PFSK-1 (cell line): ENCODE measurements around the gene LRRC7.

Experiments
- FOXP2 ChIP-seq: optimal IDR thresholded peaks from 2 replicates; pipeline ENCODE3; 2011; ENCODE audit warnings: borderline replicate concordance, control low read depth, inconsistent platforms; ENCODE audit not compliant: insufficient read depth; ENCODE audit errors: extremely low read length, extremely low read depth
- POLR2AphosphoS5 ChIP-seq: IDR thresholded peaks from 2 replicates; pipeline ENCODE4 v1.6.1; 2012; ENCODE audit warnings: low read depth, mild to moderate bottlenecking, control low read depth, low read length, moderate library complexity
- REST ChIP-seq, 2 experiments: IDR thresholded peaks; 2 replicates each; pipeline versions ENCODE4 v1.6.1 to v1.8.0; 2011 to 2012; ENCODE audit warnings: low read depth in 2 of 2, low read length in 2 of 2, control low read depth in 1 of 2, inconsistent platforms in 1 of 2, mild to moderate bottlenecking in 1 of 2, moderate library complexity in 1 of 2; ENCODE audit not compliant: insufficient read depth in 1 of 2
- SIN3A ChIP-seq: IDR thresholded peaks from 2 replicates; pipeline ENCODE4 v1.6.1; 2012; ENCODE audit warnings: mild to moderate bottlenecking, low read length, moderate library complexity, borderline replicate concordance; ENCODE audit not compliant: insufficient read depth
- TAF1 ChIP-seq: IDR thresholded peaks from 2 replicates; pipeline ENCODE4 v1.6.1; 2012; ENCODE audit warnings: low read length, control low read depth, borderline replicate concordance; ENCODE audit not compliant: insufficient read depth

Gene LRRC7

GRCh38 chr1:69535490-69535889 is 32.2 kb upstream of the LRRC7 start:
- TF ChIP-seq POLR2AphosphoS5 (no peak), SIN3A (no peak), TAF1 (no peak), REST (IDR thresholded peaks at IDR 0.05; ENCODE audit: insufficient read depth in 1 of 2, low read depth in 2 of 2, low read length in 2 of 2) (no peak), FOXP2 (no peak)

- TF ChIP-seq SIN3A (no peak), TAF1 (no peak), POLR2AphosphoS5 (no peak)
Measured at GRCh38 chr1:69540052-69540451, 27.7 kb upstream of the LRRC7 start.

DNA sequence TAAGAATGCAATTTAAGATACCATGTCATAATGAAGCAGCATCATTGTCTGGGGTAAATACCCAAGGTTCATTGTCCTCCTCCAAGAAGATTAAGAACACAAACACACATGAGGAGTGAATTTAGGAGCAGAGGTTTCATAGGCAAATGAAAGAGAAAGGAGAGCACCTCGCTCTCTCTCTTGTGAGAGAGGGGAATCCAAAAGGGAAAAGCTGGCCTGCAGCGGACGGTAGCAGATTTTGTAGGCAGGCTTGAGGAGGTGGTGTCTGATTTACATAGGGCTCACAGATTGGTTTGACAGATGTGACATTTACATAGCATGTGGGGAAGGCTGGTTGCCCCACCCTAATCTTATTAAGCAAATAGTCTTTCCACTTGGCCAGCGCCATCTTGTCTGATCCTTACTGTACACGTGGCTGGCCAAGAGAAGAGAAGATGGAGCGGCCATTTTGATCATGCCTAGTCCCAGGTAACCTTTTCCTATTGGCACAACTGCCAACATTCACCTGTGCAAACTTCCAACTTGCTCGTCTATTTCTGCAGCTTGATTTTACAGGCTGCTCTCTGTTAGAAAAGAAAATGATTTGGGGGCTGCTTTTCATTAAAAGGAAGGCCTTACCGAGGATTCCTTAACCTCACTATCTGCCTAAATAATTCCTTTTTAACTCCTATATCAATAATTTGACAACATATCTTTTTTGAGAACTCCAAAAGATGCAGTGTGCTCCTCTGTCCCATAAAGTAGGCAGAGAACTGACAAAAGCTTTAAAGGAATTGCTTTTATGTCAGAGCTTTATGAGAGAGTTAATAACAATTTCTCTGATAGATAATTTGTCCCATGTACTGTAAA is 16.0 kb upstream of the LRRC7 start:
- TF ChIP-seq TAF1: no peak
- TF ChIP-seq SIN3A: no peak
- no peak for TF ChIP-seq POLR2AphosphoS5
- TF ChIP-seq FOXP2: no peak
- TF ChIP-seq REST (IDR thresholded peaks at IDR 0.05; ENCODE audit: insufficient read depth in 1 of 2, low read depth in 2 of 2, low read length in 2 of 2): no peak

DNA sequence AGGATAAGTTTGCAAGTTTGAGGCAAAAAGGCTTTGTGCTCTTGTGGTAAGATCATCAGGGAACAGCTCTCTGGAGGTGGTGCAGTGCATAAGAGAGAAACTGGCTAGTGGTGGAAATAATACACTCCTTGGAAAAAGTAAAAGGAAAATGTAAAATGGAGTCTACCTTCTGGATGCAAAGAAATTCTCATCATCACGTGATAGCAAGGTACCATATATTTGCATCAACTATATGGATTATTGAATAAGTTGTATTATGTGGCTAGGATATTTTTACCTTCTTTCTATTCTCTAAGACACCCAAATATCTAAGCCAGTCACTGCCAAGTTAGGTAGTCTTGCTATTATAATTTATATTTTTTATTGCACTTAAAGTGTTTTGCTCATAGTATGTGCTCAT is 14.0 kb upstream of the LRRC7 start:
- TF ChIP-seq REST (IDR thresholded peaks at IDR 0.05; ENCODE audit: insufficient read depth in 1 of 2, low read depth in 2 of 2, low read length in 2 of 2) (no peak), POLR2AphosphoS5 (no peak), SIN3A (no peak), TAF1 (no peak), FOXP2 (no peak)

DNA sequence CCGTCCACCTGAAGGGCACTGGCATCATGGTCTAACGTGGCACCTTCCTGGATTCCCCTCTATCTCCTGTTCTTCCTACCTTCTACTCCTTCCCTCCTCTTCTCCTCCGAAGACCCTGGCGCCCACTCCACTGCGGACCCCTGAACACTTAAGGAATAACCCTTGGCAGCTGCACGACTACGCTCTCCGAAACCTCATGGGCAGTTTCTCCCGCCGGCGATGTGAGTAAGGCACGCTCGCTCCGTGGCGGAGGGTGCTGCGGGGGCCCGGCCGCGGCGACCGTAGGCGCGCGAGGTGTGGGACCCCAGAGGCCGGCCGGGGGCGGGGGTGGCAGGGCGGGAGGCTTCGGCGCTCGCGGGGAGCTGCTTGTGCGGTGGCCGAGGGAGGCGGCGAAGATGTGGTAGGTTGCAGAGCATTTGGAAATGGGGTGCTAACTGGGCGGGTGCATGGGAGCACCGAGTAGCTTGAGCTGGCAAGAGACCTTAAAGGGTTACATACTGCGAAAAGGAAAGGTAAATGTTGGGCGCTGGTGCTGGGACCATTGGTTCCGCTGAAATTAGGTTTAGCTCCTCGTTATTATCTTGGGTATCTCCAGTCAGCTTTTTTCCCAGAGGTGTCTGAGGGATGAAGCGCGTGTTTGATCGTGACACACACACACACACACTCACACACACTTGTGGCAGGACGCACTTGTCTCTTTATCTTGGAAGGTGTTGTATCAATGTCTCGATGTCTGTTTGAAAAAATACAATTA is 876 bp downstream of the LRRC7 start:
- TF ChIP-seq REST (IDR thresholded peaks at IDR 0.05; ENCODE audit: insufficient read depth in 1 of 2, low read depth in 2 of 2, low read length in 2 of 2): no peak
- TF ChIP-seq SIN3A: no peak
- TF ChIP-seq TAF1: no peak
- TF ChIP-seq POLR2AphosphoS5: no peak
- no peak for TF ChIP-seq FOXP2
